GM18909 (cell line): ENCODE data around the gene NABP2.
"Not testable (repeated sequence)": the region's sequence is repeated elsewhere in the genome, so short reads cannot be mapped to it uniquely, and the experiment has no call there.

Experiments used
- ATAC-seq: cut with Tn5 transposase; IDR thresholded peaks from one replicate; pipeline ENCODE4 v1.9.1; 2021; ENCODE audit warnings: mild to moderate bottlenecking; ENCODE audit not compliant: unreplicated experiment, poor library complexity

NABP2 gene

DNA sequence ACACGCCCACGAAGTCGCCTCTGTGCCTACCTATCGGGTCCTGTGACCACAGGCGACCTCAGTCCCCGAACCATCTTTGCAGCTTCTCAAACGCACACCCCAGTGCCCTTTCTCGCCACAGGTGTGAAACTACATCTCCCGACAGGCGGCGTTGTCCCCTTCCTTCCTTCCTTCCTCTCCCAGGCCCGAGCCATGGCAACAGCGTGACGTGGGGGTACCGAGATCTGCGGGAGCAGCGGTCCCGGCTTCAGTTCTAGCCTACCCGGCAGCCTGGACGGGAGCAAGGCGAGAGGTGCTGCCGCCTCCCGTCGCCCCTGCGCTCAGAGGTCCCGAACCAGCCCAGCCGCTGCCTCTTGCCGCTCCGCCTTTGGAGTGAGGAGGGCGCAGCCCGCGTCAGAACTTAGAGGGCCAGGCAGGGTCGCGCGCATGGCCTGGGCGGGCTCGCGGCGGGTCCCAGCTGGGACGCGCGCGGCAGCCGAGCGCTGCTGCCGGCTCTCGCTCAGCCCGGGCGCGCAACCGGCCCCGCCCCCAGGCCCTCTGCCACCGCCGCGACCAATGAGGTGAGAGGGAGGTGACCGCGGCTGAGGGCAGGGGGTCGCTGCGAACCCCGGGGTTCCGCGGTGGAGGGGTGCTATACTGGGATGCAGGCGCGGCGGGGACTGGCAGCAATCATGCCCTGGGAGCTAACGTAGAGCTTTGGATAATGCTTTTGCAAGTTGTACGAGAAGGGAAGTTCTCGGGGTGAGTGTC, 42.7 kb downstream of the NABP2 start, which contains the start of gene COQ10A:
Gene COQ10A, plus strand, starts transcription at position 250 of the 750 bp plus-strand sequence. Its CDS starts 177 bp downstream, at position 427.
- ATAC-seq: peak; percentile 88

DNA sequence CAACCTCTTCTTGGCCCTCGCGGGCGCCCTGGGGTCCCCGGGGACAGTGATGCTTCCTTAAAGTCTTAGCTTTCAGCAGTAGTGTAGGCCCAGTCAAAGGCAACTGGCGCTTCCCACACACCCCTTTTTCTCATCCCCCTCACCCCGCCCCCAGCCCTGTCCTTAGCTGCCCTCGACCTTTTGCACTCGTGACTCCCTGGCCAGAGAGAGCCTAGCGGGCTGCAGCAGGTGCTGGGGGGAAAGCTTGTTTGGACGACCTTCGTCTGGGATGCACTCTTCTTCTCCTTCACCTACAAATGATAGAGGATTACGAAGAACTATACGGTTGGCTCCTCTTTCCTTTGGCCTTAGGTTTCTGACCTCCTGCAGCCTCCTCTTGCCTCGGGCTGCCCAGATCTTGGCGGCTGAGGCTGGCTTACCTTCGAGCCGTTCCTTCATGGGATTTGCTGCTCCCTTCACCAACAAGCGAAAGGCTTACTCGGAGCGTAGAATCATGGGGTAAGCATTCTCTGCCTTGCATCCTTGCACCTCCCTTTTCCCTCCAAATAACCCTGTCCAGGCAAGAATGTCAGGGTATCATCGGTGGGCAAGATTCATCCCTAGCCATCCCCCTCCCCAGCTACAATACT, 43.4 kb downstream of the NABP2 start:
- ATAC-seq: peak; percentile 10

DNA sequence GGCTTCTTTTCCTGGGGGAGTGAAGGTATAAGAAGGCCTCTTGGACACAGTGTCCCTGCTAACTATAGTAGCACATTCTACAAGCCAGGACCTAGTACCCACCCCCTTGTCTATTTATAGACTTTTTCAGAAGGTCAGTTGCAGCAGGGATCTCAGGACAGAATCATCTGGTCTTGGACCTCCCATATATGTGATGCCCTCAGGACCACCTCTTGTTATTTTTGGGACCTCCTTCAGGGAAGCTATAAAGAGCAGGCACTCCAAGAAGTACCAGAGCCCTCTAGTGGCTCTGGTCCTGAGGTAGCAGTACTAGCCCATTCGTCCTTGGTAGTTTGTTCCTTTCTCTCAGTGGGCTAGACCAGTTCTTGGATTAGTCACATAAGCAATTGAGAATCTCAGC, 46.9 kb downstream of the NABP2 start:
- ATAC-seq: no peak

DNA sequence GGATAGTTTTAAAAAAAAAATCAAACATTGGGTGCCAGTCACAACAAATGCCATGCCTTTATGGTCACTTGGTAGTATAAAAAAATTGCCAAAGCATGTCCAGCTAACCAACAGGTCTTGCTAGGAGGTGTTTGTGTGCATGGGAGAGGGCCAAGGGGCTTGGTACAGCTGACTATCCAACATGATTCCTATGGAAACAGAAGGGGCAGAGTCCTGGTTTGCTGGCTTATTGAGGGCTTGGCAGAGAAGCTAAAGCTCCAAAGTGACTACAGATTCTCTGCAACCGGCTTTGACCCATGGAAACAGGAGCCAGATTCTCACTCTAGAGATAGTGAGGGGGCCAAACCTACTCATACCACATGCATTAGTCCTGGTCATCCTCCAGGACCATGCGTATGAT, 48.3 kb downstream of the NABP2 start:
- not testable (repeated sequence) for ATAC-seq

DNA sequence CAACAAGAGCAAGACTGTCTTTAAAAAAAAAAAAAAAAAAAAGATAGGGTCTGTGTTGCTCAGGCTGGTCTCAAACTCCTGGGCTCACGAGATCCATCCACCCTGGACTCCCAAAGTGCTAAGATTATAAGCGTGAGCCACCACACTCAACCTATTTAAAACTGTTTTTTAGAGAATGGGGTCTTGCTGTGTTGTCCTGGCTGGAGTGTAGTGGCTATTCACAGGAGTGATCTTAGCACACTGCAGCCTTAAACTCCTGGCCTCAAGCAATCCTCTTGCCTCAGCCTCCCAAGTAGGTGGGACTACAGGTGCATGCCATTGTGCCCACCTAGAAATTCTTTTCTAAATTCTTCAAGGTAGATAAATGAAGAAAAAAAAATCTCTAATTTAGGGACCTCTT, 50.2 kb downstream of the NABP2 start:
- ATAC-seq: no peak

DNA sequence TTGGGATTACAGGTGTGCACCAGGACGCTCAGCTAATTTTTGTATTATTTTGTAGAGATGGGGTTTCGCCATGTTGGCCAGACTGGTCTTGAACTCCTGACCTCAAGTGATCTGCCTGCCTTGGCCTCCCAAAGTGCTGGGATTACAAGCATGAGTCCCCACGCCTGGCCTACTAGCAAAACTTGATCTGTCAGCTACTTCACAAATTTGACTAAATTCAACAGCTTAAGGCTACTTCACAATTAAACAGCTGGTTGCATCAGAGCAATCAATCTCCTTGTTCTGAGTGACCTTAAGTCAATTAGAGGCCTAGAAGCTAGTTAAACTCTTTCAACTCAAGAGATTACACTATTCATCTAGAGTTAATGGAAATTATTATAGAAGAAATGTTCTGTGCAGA, 54.8 kb downstream of the NABP2 start:
- ATAC-seq: no peak
